Activated CD4-positive, alpha-beta T cell treated with anti-CD3 and anti-CD28 coated beads for 36 hours (primary cell): ENCODE measurements around the gene SLC35G1. TPM values are rescaled to one million over a fixed set of nuclear protein-coding genes. Genes with fewer than 3 reads are reported as not detected.

Experiments
- ATAC-seq: fragments of 200-7000 bp; cut with Tn5 transposase; one replicate; pipeline ENCODE4 v1.10.0; 2021; ENCODE audit warnings: mild to moderate bottlenecking, moderate library complexity
- CTCF ChIA-PET: fragments of 350-600 bp; sonication (Branson Sonifier 250); formaldehyde crosslinking; loops from one replicate; lab custom pipeline; 2021; ENCODE audit warnings: antibody characterized with exemption; lab: Charles Lee
- POLR2A ChIA-PET: fragments of 350-600 bp; sonication (Branson Sonifier 250); formaldehyde crosslinking; loops from one replicate; lab custom pipeline; 2021; ENCODE audit warnings: antibody characterized with exemption, inconsistent platforms; lab: Charles Lee
- DNase-seq: peaks from one replicate; pipeline ENCODE4 v3.0.0-alpha.2; 2020
- H3K27ac Mint-ChIP-seq: one replicate; pipeline ENCODE4 v1.8.0; 2021; ENCODE audit warnings: mixed read lengths
- H3K27me3 Mint-ChIP-seq: one replicate; pipeline ENCODE4 v1.8.0; 2021; ENCODE audit warnings: mixed read lengths
- H3K36me3 Mint-ChIP-seq: one replicate; pipeline ENCODE4 v1.8.0; 2021; ENCODE audit warnings: low read depth, mixed read lengths
- H3K4me1 Mint-ChIP-seq: one replicate; pipeline ENCODE4 v1.8.0; 2021; ENCODE audit warnings: mixed read lengths
- H3K4me3 Mint-ChIP-seq: one replicate; pipeline ENCODE4 v1.8.0; 2021; ENCODE audit warnings: mild to moderate bottlenecking, moderate library complexity, mixed read lengths
- H3K9me3 Mint-ChIP-seq: one replicate; pipeline ENCODE4 v1.8.0; 2021; ENCODE audit warnings: low read depth, mixed read lengths
- intact Hi-C, 2 experiments: fragments of 100-400 bp; cut with DNase I in 1 of 2; cut with micrococcal nuclease in 1 of 2; formaldehyde crosslinking; loops; one replicate each; pipeline versions ENCODE4 v1.14.2 to v1.15.1; 2022 to 2024; cut with DNase I, micrococcal nuclease
- total RNA-seq, 2 experiments: library from RNA; stranded (reverse); gene quantifications; one replicate each; pipeline ENCODE4 v1.2.3, GENCODE V29; 2021

The SLC35G1 gene
- total RNA-seq, 2 experiments from 2014 or later = 3.6 to 4.1 TPM

DNA sequence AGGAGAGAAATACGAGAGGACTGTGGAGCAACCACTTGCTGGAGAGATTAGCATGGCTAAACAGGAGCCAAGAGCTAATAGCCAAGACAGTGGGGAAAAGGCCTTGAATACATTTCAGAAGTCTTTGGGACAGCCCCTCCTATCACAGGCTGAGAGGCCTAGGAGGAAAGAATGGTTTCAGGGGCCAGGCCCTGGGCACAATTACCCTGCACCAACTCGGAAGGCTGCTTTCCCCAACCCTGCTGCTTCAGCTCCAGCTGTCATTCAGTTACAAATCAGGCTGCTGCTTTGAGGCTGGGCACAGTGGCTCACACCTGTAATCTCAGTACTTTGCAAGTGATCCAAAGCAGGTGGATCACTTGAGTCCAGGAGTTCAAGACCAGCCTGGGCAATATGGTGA, 32.0 kb upstream of the SLC35G1 start:
- ATAC-seq (no peak), DNase-seq (no peak)
- Mint-ChIP-seq H3K4me3 (no peak overlapping the region), H3K4me1 (no peaks in the 10 kb centered on the region), H3K36me3 (no peaks in the 10 kb centered on the region), H3K27me3 (peaks cover 8% of the 10 kb centered on the region), H3K9me3 (no peaks in the 10 kb centered on the region), H3K27ac (no peak overlapping the region)
- CTCF ChIA-PET = interaction anchor here (0.6 kb wide), 1 partner anchor 100 kb away, joined by 3 read pairs; no protein-coding TSS in a partner anchor
- intact Hi-C loops = no loop called here
- POLR2A ChIA-PET = no interaction called here

GRCh38 chr10:93865794-93866425, 27.9 kb upstream of the SLC35G1 start:
- no peak for ATAC-seq
- CTCF ChIA-PET = no interaction called here

GRCh38 chr10:93867525-93867924, 26.3 kb upstream of the SLC35G1 start:
- no peaks in the 10 kb centered on the region for H3K4me1 Mint-ChIP-seq
- peaks cover 24% of the 10 kb centered on the region for H3K27me3 Mint-ChIP-seq
- no peaks in the 10 kb centered on the region for H3K36me3 Mint-ChIP-seq
- no peak overlapping the region for H3K4me3 Mint-ChIP-seq
- no peaks in the 10 kb centered on the region for H3K9me3 Mint-ChIP-seq
- intact Hi-C loops = no loop called here
- no peak overlapping the region for H3K27ac Mint-ChIP-seq
- ATAC-seq (no peak), DNase-seq (no peak)
- POLR2A ChIA-PET = no interaction called here
- CTCF ChIA-PET = interaction anchor here (0.6 to 1.0 kb wide), 3 partner anchors 17 to 751 kb away, joined by 3 to 4 read pairs (median 4); no protein-coding TSS in a partner anchor

More at GRCh38 chr10:93865794-93866425, 27.9 kb upstream of the SLC35G1 start:
- Mint-ChIP-seq H3K27me3 (peaks cover 22% of the 10 kb centered on the region), H3K9me3 (no peaks in the 10 kb centered on the region), H3K27ac (no peak overlapping the region), H3K4me1 (no peaks in the 10 kb centered on the region), H3K4me3 (no peak overlapping the region), H3K36me3 (no peaks in the 10 kb centered on the region)
- no peak for DNase-seq
- intact Hi-C loops = no loop called here
- POLR2A ChIA-PET = no interaction called here

- Mint-ChIP-seq H3K4me3 (no peak overlapping the region), H3K27ac (no peak overlapping the region), H3K9me3 (no peaks in the 10 kb centered on the region), H3K4me1 (no peaks in the 10 kb centered on the region), H3K36me3 (no peaks in the 10 kb centered on the region), H3K27me3 (peaks cover 39% of the 10 kb centered on the region)
- ATAC-seq (no peak), DNase-seq (no peak)
- ChIA-PET CTCF (no interaction called here), POLR2A (no interaction called here)
- intact Hi-C loops = no loop called here
These were observed 22.0 kb upstream of the SLC35G1 start for GRCh38 chr10:93871671-93872204.

GRCh38 chr10:93872375-93873158, 21.2 kb upstream of the SLC35G1 start:
- intact Hi-C loops = no loop called here
- H3K4me1 Mint-ChIP-seq = no peaks in the 10 kb centered on the region
- H3K27me3 Mint-ChIP-seq = peaks cover 35% of the 10 kb centered on the region
- no peaks in the 10 kb centered on the region for H3K36me3 Mint-ChIP-seq
- POLR2A ChIA-PET = no interaction called here
- H3K4me3 Mint-ChIP-seq = no peak overlapping the region
- no peak for ATAC-seq
- H3K27ac Mint-ChIP-seq = no peak overlapping the region
- DNase-seq = no peak
- no peaks in the 10 kb centered on the region for H3K9me3 Mint-ChIP-seq
- CTCF ChIA-PET = interaction anchor here (1.0 to 1.4 kb wide), 2 partner anchors 14 to 31 kb away, joined by 3 to 5 read pairs; no protein-coding TSS in a partner anchor

- DNase-seq (no peak), ATAC-seq (no peak)
- POLR2A ChIA-PET = no interaction called here
- CTCF ChIA-PET = interaction anchor here (1.0 to 1.4 kb wide), 2 partner anchors 15 to 30 kb away, joined by 3 to 5 read pairs; no protein-coding TSS in a partner anchor
- no peak overlapping the region for H3K27ac Mint-ChIP-seq
- H3K4me1 Mint-ChIP-seq = no peaks in the 10 kb centered on the region
- H3K9me3 Mint-ChIP-seq = no peaks in the 10 kb centered on the region
- H3K36me3 Mint-ChIP-seq = no peaks in the 10 kb centered on the region
- peaks cover 29% of the 10 kb centered on the region for H3K27me3 Mint-ChIP-seq
- intact Hi-C loops = no loop called here
- no peak overlapping the region for H3K4me3 Mint-ChIP-seq
These were observed 20.2 kb upstream of the SLC35G1 start for GRCh38 chr10:93873420-93874115.

DNA sequence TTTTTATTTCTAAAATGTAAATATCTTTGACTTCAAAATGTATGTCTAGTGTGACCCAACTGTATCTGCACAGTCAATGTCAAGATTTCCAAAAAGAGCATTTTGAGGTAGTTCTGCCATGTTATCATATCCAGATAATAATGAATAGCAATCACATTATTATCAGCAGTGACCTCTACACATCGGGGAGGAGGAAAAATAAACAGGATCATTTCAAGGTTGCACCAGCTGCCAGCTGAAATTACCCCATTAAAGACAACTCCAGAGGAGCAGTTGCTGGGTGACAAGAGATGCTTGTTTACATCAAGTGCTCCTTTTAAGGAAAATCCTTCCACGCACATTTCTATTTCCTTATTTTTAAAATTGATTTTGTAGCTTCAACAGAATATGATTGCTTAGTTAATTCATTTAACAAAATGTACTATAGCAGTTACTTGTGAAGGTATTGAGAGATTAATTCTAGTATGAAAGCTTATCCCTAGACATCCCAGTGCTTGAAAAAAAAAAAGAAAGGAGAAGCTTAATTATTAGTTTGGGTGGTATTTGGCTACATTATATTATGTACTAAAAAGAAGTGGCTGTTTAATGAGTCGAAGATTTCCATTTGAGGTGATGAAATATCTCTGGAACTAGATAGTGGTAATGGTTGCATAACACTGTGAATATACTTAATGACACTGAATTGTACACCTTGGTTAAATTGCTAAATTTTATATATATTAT, 19.3 kb upstream of the SLC35G1 start:
- Mint-ChIP-seq H3K4me1 (no peaks in the 10 kb centered on the region), H3K36me3 (no peaks in the 10 kb centered on the region), H3K27me3 (peaks cover 31% of the 10 kb centered on the region), H3K9me3 (no peaks in the 10 kb centered on the region), H3K4me3 (no peak overlapping the region), H3K27ac (no peak overlapping the region)
- ChIA-PET POLR2A (interaction anchor here (0.6 kb wide), 1 partner anchor 27 kb away, joined by 3 read pairs; no protein-coding TSS in a partner anchor), CTCF (no interaction called here)
- no peak for DNase-seq
- ATAC-seq = no peak
- intact Hi-C loops = no loop called here

DNA sequence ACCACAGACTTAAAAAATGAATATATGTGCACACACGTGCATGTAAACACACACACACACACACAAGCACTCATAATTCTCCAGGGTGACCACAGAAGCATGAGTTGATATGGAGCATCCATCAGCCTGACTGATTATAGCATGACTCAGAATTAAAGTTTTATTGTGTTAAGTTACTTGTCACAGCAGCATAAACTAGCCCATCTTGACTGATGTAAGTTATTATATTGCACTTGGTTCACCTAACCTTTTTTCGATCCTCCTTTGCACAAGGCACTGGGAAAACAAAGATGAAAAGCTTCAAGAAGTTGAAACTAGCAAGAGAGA, 18.8 kb upstream of the SLC35G1 start:
- POLR2A ChIA-PET = interaction anchor here (0.6 kb wide), 1 partner anchor 27 kb away, joined by 3 read pairs; no protein-coding TSS in a partner anchor
- ATAC-seq = no peak
- no peaks in the 10 kb centered on the region for H3K36me3 Mint-ChIP-seq
- H3K9me3 Mint-ChIP-seq = no peaks in the 10 kb centered on the region
- no peak overlapping the region for H3K4me3 Mint-ChIP-seq
- CTCF ChIA-PET = no interaction called here
- intact Hi-C loops = no loop called here
- H3K27me3 Mint-ChIP-seq = peaks cover 31% of the 10 kb centered on the region
- DNase-seq = no peak
- no peak overlapping the region for H3K27ac Mint-ChIP-seq
- no peaks in the 10 kb centered on the region for H3K4me1 Mint-ChIP-seq

DNA sequence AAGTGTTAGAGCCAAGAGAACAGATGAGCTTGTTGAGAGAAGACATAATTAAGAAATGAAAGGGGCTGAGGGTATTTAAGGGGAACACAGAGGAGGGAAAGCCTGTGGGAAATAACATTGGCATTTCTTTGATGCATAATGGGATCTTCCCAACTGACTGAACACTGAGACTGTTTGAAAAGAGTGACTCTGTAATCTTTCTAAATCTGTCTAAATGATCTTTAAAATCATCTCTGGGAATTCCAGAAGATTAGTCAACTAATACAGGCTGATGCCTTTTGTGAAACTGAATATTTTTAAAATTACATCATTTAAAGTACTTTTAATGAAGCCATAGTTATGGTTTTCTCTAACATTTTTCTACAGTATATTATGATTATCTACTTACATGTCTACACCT, 17.4 kb upstream of the SLC35G1 start:
- Mint-ChIP-seq H3K4me1 (no peaks in the 10 kb centered on the region), H3K36me3 (no peaks in the 10 kb centered on the region), H3K27me3 (peaks cover 34% of the 10 kb centered on the region), H3K9me3 (no peaks in the 10 kb centered on the region), H3K27ac (no peak overlapping the region), H3K4me3 (no peak overlapping the region)
- POLR2A ChIA-PET = no interaction called here
- intact Hi-C loops = no loop called here
- DNase-seq (no peak), ATAC-seq (no peak)
- CTCF ChIA-PET = no interaction called here

- no peak for ATAC-seq
- Mint-ChIP-seq H3K4me1 (no peaks in the 10 kb centered on the region), H3K4me3 (no peak overlapping the region), H3K27me3 (peaks cover 42% of the 10 kb centered on the region), H3K27ac (no peak overlapping the region), H3K9me3 (no peaks in the 10 kb centered on the region), H3K36me3 (no peaks in the 10 kb centered on the region)
- DNase-seq = no peak
- ChIA-PET CTCF (no interaction called here), POLR2A (no interaction called here)
- intact Hi-C loops = no loop called here
These were observed 14.5 kb upstream of the SLC35G1 start for GRCh38 chr10:93879273-93879672.
